ENCODE measurements around the gene PUS1. TPM values are rescaled to one million over a fixed set of nuclear protein-coding genes. Genes with fewer than 3 reads are reported as not detected.

The PUS1 gene
- total RNA-seq, result 50.1 and 51.3 TPM in 2 replicates
- total RNA-seq (2013), result 25.7 TPM
- 89.0 and 99.5 TPM in 2 replicates for polyA plus RNA-seq
- 21.9 and 38.7 TPM in 2 replicates for polyA minus RNA-seq

DNA sequence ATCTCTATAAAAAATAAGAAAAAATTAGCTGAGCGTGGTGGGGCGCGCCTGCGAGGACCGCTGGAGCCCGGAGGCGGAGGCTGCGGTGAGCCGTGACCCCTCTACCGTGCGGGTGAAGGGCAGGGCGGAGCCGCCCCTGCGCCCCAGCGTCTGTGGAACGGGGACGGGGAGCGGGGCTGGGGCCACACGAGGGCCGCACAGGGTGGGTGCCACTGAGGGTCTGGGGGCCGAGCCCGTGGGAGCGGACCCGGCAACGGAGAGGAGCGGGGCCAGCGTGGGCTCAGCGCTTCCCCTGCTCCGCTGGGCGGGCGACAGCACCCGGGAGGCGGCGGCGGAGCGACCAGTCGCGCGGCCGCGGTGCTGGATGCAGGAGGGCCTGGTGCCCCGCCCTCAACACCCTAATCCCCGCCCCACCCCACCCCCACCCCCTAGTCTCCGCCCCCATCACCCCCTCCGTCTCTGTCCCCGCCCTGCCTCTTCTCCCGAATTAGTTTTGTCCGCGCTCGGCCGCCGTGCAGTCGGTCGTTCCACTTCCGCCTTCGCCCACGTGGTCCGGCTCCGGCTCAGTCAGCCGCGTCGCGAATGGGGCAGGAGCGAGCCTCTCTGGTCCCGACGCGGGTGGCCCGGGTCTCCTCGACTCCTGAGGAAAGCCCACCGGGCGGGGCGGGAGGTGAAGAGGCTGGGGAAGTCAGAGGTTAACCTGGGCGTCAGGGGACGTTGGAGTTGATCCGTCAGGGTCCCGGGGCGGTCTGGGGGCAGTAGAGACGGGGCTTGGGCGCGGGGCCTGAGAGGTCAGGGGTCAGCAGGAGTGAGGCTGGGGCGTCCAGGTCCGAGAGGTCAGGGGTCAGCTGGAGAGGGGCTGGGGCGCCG, at the start of gene PUS1:
TSS of gene PUS1 (plus strand) at position 566 of the 870 bp plus-strand sequence. CDS start 447 bp downstream, outside the sequence.
- H3K9ac ChIP-seq (ENCODE audit: low read length), result peak within 1 kb of the TSS; percentile 90
- H3K4me2 ChIP-seq (replicated peaks; ENCODE audit: low read depth, low read length, poor library complexity, severe bottlenecking), result peak within 1 kb of the TSS; percentile 99
- Mint-ChIP-seq H3K4me3 (peak within 1 kb of the TSS; percentile 95), H3K27ac (peak within 1 kb of the TSS; percentile 98), H3K9me3 (ENCODE audit: insufficient read depth) (no peaks in the 10 kb centered on the region), H3K27me3 (no peaks in the 10 kb centered on the region), H3K4me1 (peaks cover 33% of the 10 kb centered on the region)
- peak within 1 kb of the TSS; percentile 97 for H2AFZ ChIP-seq (ENCODE audit: insufficient read depth, low read depth, low read length, poor library complexity, severe bottlenecking)
- H3K79me2 ChIP-seq (ENCODE audit: control insufficient read depth, insufficient read depth, low read length), result peaks cover 9% of the 10 kb centered on the region
- peaks cover 0 to 13% (median 0%) of the 10 kb centered on the region in 3 donors for H3K9me3 ChIP-seq (ENCODE audit: control extremely low read depth in 1 of 3, control insufficient read depth in 2 of 3, insufficient read depth in 1 of 3, low read length in 2 of 3)
- H3K36me3 ChIP-seq (replicated peaks in 1 of 2; ENCODE audit: control extremely low read depth in 1 of 2, control insufficient read depth in 1 of 2, extremely low read depth in 1 of 2, insufficient read depth in 2 of 2, low read length in 1 of 2), result peaks cover 0 to 23% of the 10 kb centered on the region in 2 experiments
- no peak for TF ChIP-seq CTCF (IDR thresholded peaks at IDR 0.05)
- no peak for TF ChIP-seq EZH2 (IDR thresholded peaks at IDR 0.05; ENCODE audit: borderline replicate concordance, insufficient read depth, low read depth, low read length, poor library complexity, severe bottlenecking)
- no peaks in the 10 kb centered on the region for H4K20me1 ChIP-seq (ENCODE audit: control insufficient read depth, insufficient read depth, low read length, poor library complexity, severe bottlenecking)
- peak within 1 kb of the TSS; percentile 55 to 85 for H3K27ac ChIP-seq (ENCODE audit: low read length in 2 of 2)
- peaks cover 27 to 44% of the 10 kb centered on the region in 2 donors for H3K4me1 ChIP-seq (ENCODE audit: control insufficient read depth in 2 of 2, insufficient read depth in 2 of 2, low read length in 2 of 2)
- peak; percentile 96 for DNase-seq
- WGBS (ENCODE audit: insufficient coverage), result under 1% methylated on average over 78 of the region's 84 CpGs
- ATAC-seq (ENCODE audit: low read depth), result peak; percentile 82
- peak within 1 kb of the TSS; percentile 33 to 94 (median 86) for H3K4me3 ChIP-seq (ENCODE audit: control extremely low read depth in 1 of 5, extremely low read depth in 1 of 5, insufficient read depth in 1 of 5, low read depth in 2 of 5, low read length in 4 of 5)
- POLR2A ChIA-PET, result interaction anchor here (0.6 to 1.8 kb wide), 6 partner anchors 18 to 100 kb away, joined by 3 to 7 read pairs (median 4); partner anchors contain the start of genes EP400 and MMP17
- CTCF ChIA-PET, result interaction anchor here (0.7 to 1.5 kb wide), 3 partner anchors 20 to 93 kb away, joined by 3 to 4 read pairs (median 3); no protein-coding TSS in a partner anchor
- intact Hi-C loops (cut with micrococcal nuclease), result loop anchor here (1.0 to 10.0 kb wide), 6 partner anchors 20 to 1054 kb away; partner anchors contain the start of genes EP400, MMP17, RAN and ULK1
- no peaks in the 10 kb centered on the region for H3K27me3 ChIP-seq (replicated peaks in 1 of 4; ENCODE audit: control extremely low read depth in 1 of 4, control insufficient read depth in 3 of 4, insufficient read depth in 4 of 4, low read length in 3 of 4)
